ENCODE results near the gene SPON2.

The SPON2 gene

GRCh38 chr4:1211891-1212545, 39.6 kb upstream of the SPON2 start:
- H3K36me3 ChIP-seq (replicated peaks; ENCODE audit: insufficient read depth, low read length): peaks cover 2% of the 10 kb centered on the region; the same call in 1 of the 2 replicates
- H4K20me1 ChIP-seq (ENCODE audit: insufficient read depth, low read length): no peaks in the 10 kb centered on the region
- H3F3A ChIP-seq (ENCODE audit: insufficient read depth, low read length): peaks cover 23% of the 10 kb centered on the region
- peaks cover 27% of the 10 kb centered on the region for H3K79me2 ChIP-seq (ENCODE audit: low read length)
- TF ChIP-seq EZH2 (optimal IDR thresholded peaks at IDR 0.05; ENCODE audit: low read depth, low read length): no peak
- no peak for TF ChIP-seq EZH2phosphoT487 (IDR thresholded peaks at IDR 0.05; ENCODE audit: low read length)
- TF ChIP-seq, protein P1, sequence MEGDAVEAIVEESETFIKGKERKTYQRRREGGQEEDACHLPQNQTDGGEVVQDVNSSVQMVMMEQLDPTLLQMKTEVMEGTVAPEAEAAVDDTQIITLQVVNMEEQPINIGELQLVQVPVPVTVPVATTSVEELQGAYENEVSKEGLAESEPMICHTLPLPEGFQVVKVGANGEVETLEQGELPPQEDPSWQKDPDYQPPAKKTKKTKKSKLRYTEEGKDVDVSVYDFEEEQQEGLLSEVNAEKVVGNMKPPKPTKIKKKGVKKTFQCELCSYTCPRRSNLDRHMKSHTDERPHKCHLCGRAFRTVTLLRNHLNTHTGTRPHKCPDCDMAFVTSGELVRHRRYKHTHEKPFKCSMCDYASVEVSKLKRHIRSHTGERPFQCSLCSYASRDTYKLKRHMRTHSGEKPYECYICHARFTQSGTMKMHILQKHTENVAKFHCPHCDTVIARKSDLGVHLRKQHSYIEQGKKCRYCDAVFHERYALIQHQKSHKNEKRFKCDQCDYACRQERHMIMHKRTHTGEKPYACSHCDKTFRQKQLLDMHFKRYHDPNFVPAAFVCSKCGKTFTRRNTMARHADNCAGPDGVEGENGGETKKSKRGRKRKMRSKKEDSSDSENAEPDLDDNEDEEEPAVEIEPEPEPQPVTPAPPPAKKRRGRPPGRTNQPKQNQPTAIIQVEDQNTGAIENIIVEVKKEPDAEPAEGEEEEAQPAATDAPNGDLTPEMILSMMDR (IDR thresholded peaks at IDR 0.05; ENCODE audit: low read length): no peak
- no peak overlapping the region for H3K4me3 ChIP-seq (ENCODE audit: low read length)
- H3K9ac ChIP-seq (ENCODE audit: low read length): no peak overlapping the region
- H3K27me3 ChIP-seq (replicated peaks; ENCODE audit: insufficient read depth, low read length): no peaks in the 10 kb centered on the region
- H3K9me3 ChIP-seq (replicated peaks; ENCODE audit: insufficient read depth, low read length): no peaks in the 10 kb centered on the region
- no peaks in the 10 kb centered on the region for H3K9me2 ChIP-seq (replicated peaks; ENCODE audit: insufficient read depth, low read length)
- H2AFZ ChIP-seq (ENCODE audit: low read length): no peak overlapping the region
- no peak overlapping the region for H3K27ac ChIP-seq (ENCODE audit: low read length)
- H3K4me1 ChIP-seq (ENCODE audit: low read length): peaks cover 29% of the 10 kb centered on the region
- no peak overlapping the region for H3K4me2 ChIP-seq (ENCODE audit: low read depth, low read length)
- DNase-seq: no peak

- H3K9me2 ChIP-seq (replicated peaks; ENCODE audit: insufficient read depth, low read length): no peaks in the 10 kb centered on the region
- H2AFZ ChIP-seq (ENCODE audit: low read length): no peak overlapping the region
- no peak for DNase-seq
- TF ChIP-seq EZH2phosphoT487 (IDR thresholded peaks at IDR 0.05; ENCODE audit: low read length) (no peak), EZH2 (optimal IDR thresholded peaks at IDR 0.05; ENCODE audit: low read depth, low read length) (no peak)
- TF ChIP-seq, protein P1 (IDR thresholded peaks at IDR 0.05; ENCODE audit: low read length): no peak
- no peak overlapping the region for H3K4me3 ChIP-seq (ENCODE audit: low read length)
- H3K9me3 ChIP-seq (replicated peaks; ENCODE audit: insufficient read depth, low read length): no peaks in the 10 kb centered on the region
- H3K27ac ChIP-seq (ENCODE audit: low read length): no peak overlapping the region
- no peaks in the 10 kb centered on the region for H4K20me1 ChIP-seq (ENCODE audit: insufficient read depth, low read length)
- no peaks in the 10 kb centered on the region for H3K27me3 ChIP-seq (replicated peaks; ENCODE audit: insufficient read depth, low read length)
- H3K4me1 ChIP-seq (ENCODE audit: low read length): peaks cover 22% of the 10 kb centered on the region
- H3K9ac ChIP-seq (ENCODE audit: low read length): no peak overlapping the region
- no peaks in the 10 kb centered on the region for H3K36me3 ChIP-seq (replicated peaks; ENCODE audit: insufficient read depth, low read length)
- H3F3A ChIP-seq (ENCODE audit: insufficient read depth, low read length): peaks cover 17% of the 10 kb centered on the region
- peaks cover 21% of the 10 kb centered on the region for H3K79me2 ChIP-seq (ENCODE audit: low read length)
- no peak overlapping the region for H3K4me2 ChIP-seq (ENCODE audit: low read depth, low read length)
Measured at GRCh38 chr4:1211371-1211770, 39.0 kb upstream of the SPON2 start.

- H3K4me3 ChIP-seq (ENCODE audit: low read length): no peak overlapping the region
- H3K27ac ChIP-seq (ENCODE audit: low read length): no peak overlapping the region
- no peak overlapping the region for H3K9ac ChIP-seq (ENCODE audit: low read length)
- no peak overlapping the region for H2AFZ ChIP-seq (ENCODE audit: low read length)
- TF ChIP-seq EZH2phosphoT487 (IDR thresholded peaks at IDR 0.05; ENCODE audit: low read length): no peak
- TF ChIP-seq, protein P1 (IDR thresholded peaks at IDR 0.05; ENCODE audit: low read length): no peak
- no peak for TF ChIP-seq EZH2 (optimal IDR thresholded peaks at IDR 0.05; ENCODE audit: low read depth, low read length)
- no peaks in the 10 kb centered on the region for H3K27me3 ChIP-seq (replicated peaks; ENCODE audit: insufficient read depth, low read length)
- peaks cover 20% of the 10 kb centered on the region for H3K79me2 ChIP-seq (ENCODE audit: low read length)
- H3K9me2 ChIP-seq (replicated peaks; ENCODE audit: insufficient read depth, low read length): no peaks in the 10 kb centered on the region
- peaks cover 18% of the 10 kb centered on the region for H3K4me1 ChIP-seq (ENCODE audit: low read length)
- no peaks in the 10 kb centered on the region for H3K36me3 ChIP-seq (replicated peaks; ENCODE audit: insufficient read depth, low read length)
- no peaks in the 10 kb centered on the region for H4K20me1 ChIP-seq (ENCODE audit: insufficient read depth, low read length)
- no peaks in the 10 kb centered on the region for H3K9me3 ChIP-seq (replicated peaks; ENCODE audit: insufficient read depth, low read length)
- no peak overlapping the region for H3K4me2 ChIP-seq (ENCODE audit: low read depth, low read length)
- peaks cover 13% of the 10 kb centered on the region for H3F3A ChIP-seq (ENCODE audit: insufficient read depth, low read length)
- DNase-seq: no peak
Measured at GRCh38 chr4:1210971-1211370, 38.6 kb upstream of the SPON2 start.

Data from MM.1S (cell line).